SK-N-SH (cell line): ENCODE data around the gene ZXDC. TPM values are rescaled to one million over a fixed set of nuclear protein-coding genes. Genes with fewer than 3 reads are reported as not detected.

Experiments used
- CTCF ChIA-PET: fragments of 300-600, 350-600 bp; formaldehyde crosslinking; extraction: SDS; loops from one replicate; lab custom pipeline; 2021; lab: Yijun Ruan, JAX
- POLR2A ChIA-PET: fragments of 350-600 bp; sonication (Branson Sonifier 250); formaldehyde crosslinking; extraction: SDS; loops from one replicate; lab custom pipeline; 2020; ENCODE audit warnings: antibody characterized with exemption, inconsistent platforms; lab: Yijun Ruan, JAX
- DNase-seq: peaks from one replicate; pipeline ENCODE4 v3.0.0; 2012
- H2AFZ ChIP-seq: fragments of 200-600 bp; sonication (generic); 2 replicates; pipeline ENCODE4 v1.8.1; 2016; ENCODE audit warnings: antibody characterized with exemption, mild to moderate bottlenecking, low read depth
- H3F3A ChIP-seq: fragments of 200-600 bp; sonication (generic); replicated peaks from 2 replicates; pipeline ENCODE3; 2016; ENCODE audit warnings: antibody characterized with exemption, mild to moderate bottlenecking; ENCODE audit not compliant: insufficient read depth
- H3K27ac ChIP-seq, 2 experiments: fragments of 200-500 bp in 1 of 2; fragments of 200-600 bp in 1 of 2; sonication (Bioruptor generic) in 1 of 2; sonication (generic), shearing (Covaris generic) in 1 of 2; 2 replicates each; pipeline versions ENCODE4 v1.5.1 to v1.6.1; 2014 to 2016; ENCODE audit warnings: low read depth in 2 of 2, inconsistent platforms in 1 of 2, low read length in 1 of 2, mild to moderate bottlenecking in 1 of 2, mixed read lengths in 1 of 2
- H3K27me3 ChIP-seq: fragments of 200-600 bp; sonication (generic), shearing (Covaris generic); 2 replicates; pipeline ENCODE4 v1.6.1; 2016; ENCODE audit warnings: mixed run types; ENCODE audit not compliant: insufficient read depth
- H3K36me3 ChIP-seq, 2 experiments: fragments of 200-500 bp in 1 of 2; fragments of 200-600 bp in 1 of 2; sonication (Bioruptor generic) in 1 of 2; sonication (generic) in 1 of 2; replicated peaks in 1 of 2; 2 replicates each; pipeline versions ENCODE3 to v1.5.1; 2014 to 2016; ENCODE audit warnings: low read length in 1 of 2, mild to moderate bottlenecking in 1 of 2; ENCODE audit not compliant: insufficient read depth in 2 of 2, control insufficient read depth in 1 of 2
- H3K4me1 ChIP-seq, 2 experiments: fragments of 200-500 bp in 1 of 2; fragments of 200-600 bp in 1 of 2; sonication (Bioruptor generic) in 1 of 2; sonication (generic), shearing (Covaris generic) in 1 of 2; 2 replicates each; pipeline versions ENCODE4 v1.5.1 to v1.6.1; 2014 to 2016; ENCODE audit warnings: low read depth in 1 of 2, low read length in 1 of 2, mixed run types in 1 of 2; ENCODE audit not compliant: insufficient read depth in 2 of 2, control insufficient read depth in 1 of 2
- H3K4me2 ChIP-seq: fragments of 200-600 bp; sonication (generic), shearing (Covaris generic); 2 replicates; pipeline ENCODE4 v1.6.1; 2017; ENCODE audit warnings: mixed run types
- H3K4me3 ChIP-seq, 2 experiments: fragments of 200-500 bp in 1 of 2; fragments of 200-600 bp in 1 of 2; sonication (Bioruptor generic) in 1 of 2; sonication (generic), shearing (Covaris generic) in 1 of 2; 2 replicates each; pipeline versions ENCODE4 v1.5.1 to v1.8.1; 2014 to 2016; ENCODE audit warnings: low read depth in 2 of 2, inconsistent platforms in 1 of 2, low read length in 1 of 2, mild to moderate bottlenecking in 1 of 2, mixed read lengths in 1 of 2, moderate library complexity in 1 of 2
- H3K79me2 ChIP-seq: fragments of 200-600 bp; sonication (generic); 2 replicates; pipeline ENCODE4 v1.8.1; 2017; ENCODE audit warnings: mild to moderate bottlenecking; ENCODE audit not compliant: insufficient read depth
- H3K9ac ChIP-seq: fragments of 200-600 bp; sonication (generic); 2 replicates; pipeline ENCODE4 v1.6.1; 2017; ENCODE audit warnings: mixed run types
- H3K9me2 ChIP-seq: fragments of 200-600 bp; sonication (generic); 2 replicates; pipeline ENCODE4 v1.6.1; 2017; ENCODE audit warnings: mixed run types
- H3K9me3 ChIP-seq: fragments of 200-600 bp; sonication (generic); 2 replicates; pipeline ENCODE4 v1.6.1; 2017; ENCODE audit warnings: mixed run types, mild to moderate bottlenecking, moderate library complexity
- H4K20me1 ChIP-seq: fragments of 200-600 bp; sonication (generic); 2 replicates; pipeline ENCODE4 v1.6.1; 2017; ENCODE audit warnings: mild to moderate bottlenecking, mixed run types; ENCODE audit not compliant: insufficient read depth
- CHD2 ChIP-seq: fragments of 150-350 bp; IDR thresholded peaks from 2 replicates; pipeline ENCODE4 v1.6.1; 2018; ENCODE audit warnings: low read length; ENCODE audit not compliant: partially characterized antibody
- EP300 ChIP-seq, 2 experiments: IDR thresholded peaks; 2 replicates each; pipeline versions ENCODE4 v1.4.0 to v1.6.1; 2012; ENCODE audit warnings: borderline replicate concordance in 1 of 2, low read depth in 1 of 2, low read length in 1 of 2
- EZH2phosphoT487 ChIP-seq: fragments of 200-600 bp; sonication (generic); IDR thresholded peaks from 2 replicates; pipeline ENCODE4 v1.6.1; 2017; ENCODE audit warnings: low read depth, mixed run types, mild to moderate bottlenecking, antibody characterized with exemption, moderate library complexity, borderline replicate concordance
- FOSL2 ChIP-seq: IDR thresholded peaks from 2 replicates; pipeline ENCODE4 v1.4.0; 2012; ENCODE audit warnings: low read depth, mild to moderate bottlenecking, moderate library complexity, borderline replicate concordance
- FOXJ3 ChIP-seq: sonication (generic); formaldehyde crosslinking; IDR thresholded peaks from 2 replicates; pipeline ENCODE4 v1.5.1; 2020; ENCODE audit warnings: mild to moderate bottlenecking, missing genetic modification reagents
- GABPA ChIP-seq: IDR thresholded peaks from 2 replicates; pipeline ENCODE4 v1.4.0; 2012; ENCODE audit warnings: low read depth, mild to moderate bottlenecking
- GATA2 ChIP-seq: sonication (generic); formaldehyde crosslinking; IDR thresholded peaks from 2 replicates; pipeline ENCODE4 v1.5.0; 2020; ENCODE audit warnings: mild to moderate bottlenecking, missing genetic modification reagents
- MEF2A ChIP-seq: IDR thresholded peaks from 2 replicates; pipeline ENCODE4 v1.4.0; 2012; ENCODE audit warnings: low read depth, borderline replicate concordance
- MXI1 ChIP-seq: IDR thresholded peaks from 2 replicates; pipeline ENCODE4 v1.6.1; 2012; ENCODE audit warnings: mild to moderate bottlenecking, low read depth, low read length, improper control_type of control experiment
- NFIC ChIP-seq: IDR thresholded peaks from 2 replicates; pipeline ENCODE4 v1.4.0; 2012; ENCODE audit warnings: borderline replicate concordance
- NRF1 ChIP-seq: IDR thresholded peaks from 2 replicates; pipeline ENCODE4 v1.6.1; 2012; ENCODE audit warnings: low read depth, mild to moderate bottlenecking, low read length
- POLR2AphosphoS5 ChIP-seq: IDR thresholded peaks from 2 replicates; pipeline ENCODE4 v1.6.1; 2012; ENCODE audit warnings: low read depth, low read length
- RFX5 ChIP-seq: IDR thresholded peaks from 2 replicates; pipeline ENCODE4 v1.6.1; 2012; ENCODE audit warnings: mild to moderate bottlenecking, improper control_type of control experiment, low read length
- SIN3A ChIP-seq: IDR thresholded peaks from 2 replicates; pipeline ENCODE4 v1.6.1; 2012; ENCODE audit warnings: low read depth, mild to moderate bottlenecking, low read length, moderate library complexity, borderline replicate concordance
- YY1 ChIP-seq: IDR thresholded peaks from 2 replicates; pipeline ENCODE4 v1.4.0; 2012; ENCODE audit warnings: low read depth, mild to moderate bottlenecking
- WGBS: methylation state at CpG from one replicate; pipeline ENCODE4 v1.1.6; 2017; ENCODE audit warnings: low lambda C conversion rate; 5-methylcytosine and 5-hydroxymethylcytosine counted together
- polyA plus RNA-seq, 3 experiments: library from polyadenylated mRNA; depleted of rRNA; stranded (reverse); fragments of >200 nt; gene quantifications; 2 replicates each; pipeline ENCODE4 v1.2.3, GENCODE V29; 2012
- TF ChIP-seq, protein P1 (sequence below): IDR thresholded peaks from 2 replicates; pipeline ENCODE4 v1.6.1; 2012; ENCODE audit warnings: mild to moderate bottlenecking, low read depth, low read length, moderate library complexity
- TF ChIP-seq, protein P2 (sequence below): IDR thresholded peaks from 2 replicates; pipeline ENCODE4 v1.4.0; 2012; ENCODE audit warnings: low read depth, borderline replicate concordance
- TF ChIP-seq, protein P3 (sequence below): fragments of 150-350 bp; IDR thresholded peaks from 2 replicates; pipeline ENCODE4 v1.6.1; 2017; ENCODE audit warnings: antibody characterized with exemption, low read length, low read depth, borderline replicate concordance
- TF ChIP-seq, protein P4 (sequence below): IDR thresholded peaks from 2 replicates; pipeline ENCODE4 v1.4.0; 2012; ENCODE audit warnings: low read depth

The ZXDC gene
- polyA plus RNA-seq, 1 of the 3 experiments (the other 2 are of a cell fraction) = 8.5 TPM

- Histone ChIP-seq H2AFZ (no peak overlapping the region), H3K9ac (no peak overlapping the region), H3F3A (no peaks in the 10 kb centered on the region), H4K20me1 (peaks cover 14% of the 10 kb centered on the region; the same call in 1 of the 2 replicates), H3K4me2 (no peak overlapping the region), H3K4me1 (no peaks in the 10 kb centered on the region; a peak in 1 of 4 replicates), H3K9me3 (no peaks in the 10 kb centered on the region), H3K27me3 (no peaks in the 10 kb centered on the region), H3K36me3 (peaks cover 28 to 96% of the 10 kb centered on the region in 2 experiments), H3K9me2 (no peaks in the 10 kb centered on the region), H3K4me3 (no peak overlapping the region), H3K27ac (no peak overlapping the region), H3K79me2 (peaks cover 24% of the 10 kb centered on the region; the same call in 1 of the 2 replicates)
- POLR2A ChIA-PET = no interaction called here
- 75% methylated on average over 4 of the region's 4 CpGs for WGBS
- DNase-seq = no peak
- CTCF ChIA-PET = interaction anchor here (1.1 to 4.1 kb wide), 2 partner anchors 11 to 13 kb away, joined by 3 to 20 read pairs; partner anchors contain the start of gene ZXDC
- TF ChIP-seq FOXJ3 (no peak), RFX5 (no peak), YY1 (no peak), CHD2 (no peak), MEF2A (no peak), EZH2phosphoT487 (no peak), NFIC (no peak), POLR2AphosphoS5 (no peak), SIN3A (no peak), GATA2 (CRISPR knock-in tag) (no peak), FOSL2 (no peak), NRF1 (no peak), EP300 (IDR thresholded peaks at IDR 0.05; ENCODE audit: borderline replicate concordance in 1 of 2, low read depth in 1 of 2, low read length in 1 of 2) (no peak), MXI1 (no peak), GABPA (no peak)
- TF ChIP-seq, protein P1, sequence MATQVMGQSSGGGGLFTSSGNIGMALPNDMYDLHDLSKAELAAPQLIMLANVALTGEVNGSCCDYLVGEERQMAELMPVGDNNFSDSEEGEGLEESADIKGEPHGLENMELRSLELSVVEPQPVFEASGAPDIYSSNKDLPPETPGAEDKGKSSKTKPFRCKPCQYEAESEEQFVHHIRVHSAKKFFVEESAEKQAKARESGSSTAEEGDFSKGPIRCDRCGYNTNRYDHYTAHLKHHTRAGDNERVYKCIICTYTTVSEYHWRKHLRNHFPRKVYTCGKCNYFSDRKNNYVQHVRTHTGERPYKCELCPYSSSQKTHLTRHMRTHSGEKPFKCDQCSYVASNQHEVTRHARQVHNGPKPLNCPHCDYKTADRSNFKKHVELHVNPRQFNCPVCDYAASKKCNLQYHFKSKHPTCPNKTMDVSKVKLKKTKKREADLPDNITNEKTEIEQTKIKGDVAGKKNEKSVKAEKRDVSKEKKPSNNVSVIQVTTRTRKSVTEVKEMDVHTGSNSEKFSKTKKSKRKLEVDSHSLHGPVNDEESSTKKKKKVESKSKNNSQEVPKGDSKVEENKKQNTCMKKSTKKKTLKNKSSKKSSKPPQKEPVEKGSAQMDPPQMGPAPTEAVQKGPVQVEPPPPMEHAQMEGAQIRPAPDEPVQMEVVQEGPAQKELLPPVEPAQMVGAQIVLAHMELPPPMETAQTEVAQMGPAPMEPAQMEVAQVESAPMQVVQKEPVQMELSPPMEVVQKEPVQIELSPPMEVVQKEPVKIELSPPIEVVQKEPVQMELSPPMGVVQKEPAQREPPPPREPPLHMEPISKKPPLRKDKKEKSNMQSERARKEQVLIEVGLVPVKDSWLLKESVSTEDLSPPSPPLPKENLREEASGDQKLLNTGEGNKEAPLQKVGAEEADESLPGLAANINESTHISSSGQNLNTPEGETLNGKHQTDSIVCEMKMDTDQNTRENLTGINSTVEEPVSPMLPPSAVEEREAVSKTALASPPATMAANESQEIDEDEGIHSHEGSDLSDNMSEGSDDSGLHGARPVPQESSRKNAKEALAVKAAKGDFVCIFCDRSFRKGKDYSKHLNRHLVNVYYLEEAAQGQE = no peak
- TF ChIP-seq, protein P2, sequence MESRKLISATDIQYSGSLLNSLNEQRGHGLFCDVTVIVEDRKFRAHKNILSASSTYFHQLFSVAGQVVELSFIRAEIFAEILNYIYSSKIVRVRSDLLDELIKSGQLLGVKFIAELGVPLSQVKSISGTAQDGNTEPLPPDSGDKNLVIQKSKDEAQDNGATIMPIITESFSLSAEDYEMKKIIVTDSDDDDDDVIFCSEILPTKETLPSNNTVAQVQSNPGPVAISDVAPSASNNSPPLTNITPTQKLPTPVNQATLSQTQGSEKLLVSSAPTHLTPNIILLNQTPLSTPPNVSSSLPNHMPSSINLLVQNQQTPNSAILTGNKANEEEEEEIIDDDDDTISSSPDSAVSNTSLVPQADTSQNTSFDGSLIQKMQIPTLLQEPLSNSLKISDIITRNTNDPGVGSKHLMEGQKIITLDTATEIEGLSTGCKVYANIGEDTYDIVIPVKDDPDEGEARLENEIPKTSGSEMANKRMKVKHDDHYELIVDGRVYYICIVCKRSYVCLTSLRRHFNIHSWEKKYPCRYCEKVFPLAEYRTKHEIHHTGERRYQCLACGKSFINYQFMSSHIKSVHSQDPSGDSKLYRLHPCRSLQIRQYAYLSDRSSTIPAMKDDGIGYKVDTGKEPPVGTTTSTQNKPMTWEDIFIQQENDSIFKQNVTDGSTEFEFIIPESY = no peak
- TF ChIP-seq, protein P3, sequence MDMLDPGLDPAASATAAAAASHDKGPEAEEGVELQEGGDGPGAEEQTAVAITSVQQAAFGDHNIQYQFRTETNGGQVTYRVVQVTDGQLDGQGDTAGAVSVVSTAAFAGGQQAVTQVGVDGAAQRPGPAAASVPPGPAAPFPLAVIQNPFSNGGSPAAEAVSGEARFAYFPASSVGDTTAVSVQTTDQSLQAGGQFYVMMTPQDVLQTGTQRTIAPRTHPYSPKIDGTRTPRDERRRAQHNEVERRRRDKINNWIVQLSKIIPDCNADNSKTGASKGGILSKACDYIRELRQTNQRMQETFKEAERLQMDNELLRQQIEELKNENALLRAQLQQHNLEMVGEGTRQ = no peak
- TF ChIP-seq, protein P4, sequence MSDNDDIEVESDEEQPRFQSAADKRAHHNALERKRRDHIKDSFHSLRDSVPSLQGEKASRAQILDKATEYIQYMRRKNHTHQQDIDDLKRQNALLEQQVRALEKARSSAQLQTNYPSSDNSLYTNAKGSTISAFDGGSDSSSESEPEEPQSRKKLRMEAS = no peak
Measured at GRCh38 chr3:126464494-126464893, 11.2 kb downstream of the ZXDC start.
